Middle frontal gyrus (tissue), 1 donor: ENCODE data around the gene SCAPER.
"Not testable (repeated sequence)": the region's sequence is repeated elsewhere in the genome, so short reads cannot be mapped to it uniquely, and the experiment has no call there.

Experiments used
- DNase-seq: peaks from one replicate; pipeline ENCODE4 v3.0.0-alpha.2; 2015; ENCODE audit warnings: low spot score; ENCODE audit errors: extremely low spot score

Gene SCAPER

GRCh38 chr15:76776969-76777368 lies 128.2 kb downstream of the SCAPER start:
- DNase-seq, result no peak

- DNase-seq, result no peak
These were observed 128.7 kb downstream of the SCAPER start for GRCh38 chr15:76776480-76776879.

DNA sequence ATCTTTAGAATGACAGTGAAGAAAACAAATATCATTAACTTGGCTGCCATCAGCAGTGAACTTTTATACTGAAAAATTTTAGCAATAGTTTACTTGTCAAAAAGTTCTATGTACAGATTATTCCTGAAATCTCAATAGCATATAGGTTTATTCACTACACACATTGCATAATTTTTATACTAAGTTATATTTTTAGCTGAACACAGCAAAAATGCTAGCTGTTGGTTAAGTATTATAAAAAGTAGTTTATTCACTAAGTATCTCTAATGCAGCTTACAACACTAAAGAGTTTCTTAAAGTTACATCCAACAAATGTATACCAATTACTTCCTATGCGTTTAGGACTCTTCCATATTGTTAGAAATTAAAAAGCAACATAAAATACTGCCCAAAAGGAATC lies 131.9 kb downstream of the SCAPER start:
- no peak for DNase-seq

DNA sequence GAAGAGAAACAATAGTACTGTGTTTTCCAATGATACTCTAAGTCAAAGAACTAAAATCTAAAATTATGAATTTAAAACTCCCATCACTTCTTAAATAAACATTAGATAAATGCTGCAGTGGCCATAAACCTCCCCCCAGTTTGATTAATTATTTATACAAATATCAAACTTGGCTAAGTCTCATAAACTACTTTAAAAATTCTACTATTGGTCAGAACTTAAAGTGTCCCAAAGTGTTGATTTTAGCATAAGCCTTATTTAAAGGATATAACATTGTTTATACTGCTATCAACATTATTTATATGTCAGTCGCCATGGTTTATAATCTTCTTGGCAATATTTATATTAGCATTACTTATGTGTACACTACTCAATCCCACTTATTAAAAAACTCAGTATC lies 132.4 kb downstream of the SCAPER start:
- DNase-seq, result no peak

DNA sequence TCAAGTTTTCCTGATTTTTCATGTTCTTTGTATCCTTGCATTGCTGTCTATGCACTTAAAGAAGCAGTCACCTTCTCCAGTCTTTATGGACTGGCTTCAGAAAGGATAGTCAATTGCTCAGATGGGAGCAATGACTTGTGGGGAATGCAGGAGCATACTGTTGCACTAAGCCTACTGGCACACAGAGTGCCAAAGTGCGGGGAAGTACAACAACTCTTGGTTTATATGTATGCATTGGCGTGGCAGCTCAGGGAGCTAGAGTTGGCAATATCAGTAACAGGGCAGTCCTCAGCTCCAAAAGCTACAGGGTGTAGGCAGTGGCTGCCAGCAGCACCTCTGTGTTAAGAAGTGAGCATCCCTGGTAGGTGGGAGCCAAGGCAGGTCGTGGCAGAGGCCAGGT lies 141.1 kb downstream of the SCAPER start:
- no peak for DNase-seq

GRCh38 chr15:76763554-76763953 lies 141.6 kb downstream of the SCAPER start:
- no peak for DNase-seq

GRCh38 chr15:76756381-76756780 lies 148.8 kb downstream of the SCAPER start:
- DNase-seq, result no peak

GRCh38 chr15:76753771-76754170 lies 151.4 kb downstream of the SCAPER start:
- DNase-seq, result no peak

GRCh38 chr15:76753131-76753530 lies 152.0 kb downstream of the SCAPER start:
- no peak for DNase-seq

GRCh38 chr15:76752549-76752948 lies 152.6 kb downstream of the SCAPER start:
- DNase-seq, result no peak

GRCh38 chr15:76737573-76737972 lies 167.6 kb downstream of the SCAPER start:
- DNase-seq, result no peak

- DNase-seq, result not testable (repeated sequence)
These were observed 172.8 kb downstream of the SCAPER start for GRCh38 chr15:76732321-76732720.

- no peak for DNase-seq
These were observed 174.9 kb downstream of the SCAPER start for GRCh38 chr15:76730262-76730661.

DNA sequence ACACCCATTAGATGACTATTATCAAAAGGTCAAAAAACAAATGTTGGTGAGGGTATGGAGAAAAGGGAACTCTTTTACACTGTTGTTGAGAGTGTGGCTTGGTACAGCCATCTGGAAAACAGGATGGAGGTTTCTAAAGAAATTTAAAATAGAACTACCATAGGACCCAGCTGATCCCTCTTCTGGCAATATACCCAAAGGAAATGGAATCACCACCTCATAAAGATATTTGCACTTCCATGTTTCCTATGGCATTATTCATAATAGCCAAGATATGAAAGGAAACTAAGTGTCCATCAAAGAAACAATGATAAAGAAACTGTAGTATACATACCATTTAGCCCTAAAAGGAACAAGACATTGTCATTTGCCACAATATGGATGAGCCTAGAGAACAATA lies 186.3 kb downstream of the SCAPER start:
- DNase-seq, result no peak

DNA sequence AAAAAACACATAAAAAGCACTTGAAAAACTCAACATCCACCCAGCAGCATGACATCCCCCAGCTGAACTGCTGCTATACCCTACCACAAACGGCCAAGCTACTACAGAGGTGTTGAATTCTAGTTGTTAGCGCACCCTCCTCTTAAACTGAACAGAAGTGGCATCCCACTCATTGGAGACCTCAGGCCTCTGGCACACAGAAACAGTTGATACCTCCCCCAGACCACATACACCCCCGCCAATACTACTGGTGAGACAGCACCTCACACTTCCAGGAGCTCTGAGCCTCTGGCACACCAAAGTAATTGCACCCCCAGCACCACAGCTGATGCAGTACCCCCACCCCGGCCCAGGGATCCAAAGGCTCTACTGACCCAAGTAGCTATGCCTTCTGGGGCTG lies 190.2 kb downstream of the SCAPER start:
- DNase-seq, result no peak

DNA sequence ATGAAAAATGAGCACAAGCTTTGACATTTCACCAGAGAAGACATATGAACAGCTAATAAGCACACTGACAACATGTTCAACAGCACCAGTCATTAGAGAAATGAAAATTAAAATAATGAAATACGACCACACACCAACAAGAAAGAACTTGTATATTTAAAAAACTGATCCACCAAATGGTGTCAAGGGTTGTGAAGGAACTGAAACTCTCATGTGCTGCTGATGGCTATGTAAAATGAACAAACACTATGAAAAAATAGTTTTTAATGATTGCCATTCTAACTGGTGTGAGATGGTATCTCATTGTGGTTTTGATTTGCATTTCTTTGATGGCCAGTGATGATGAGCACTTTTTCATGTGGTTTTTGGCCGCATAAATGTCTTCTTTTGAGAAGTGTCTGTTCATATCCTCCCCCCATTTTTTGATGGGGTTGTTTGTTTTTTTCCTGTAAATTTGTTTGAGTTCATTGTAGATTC lies 193.8 kb downstream of the SCAPER start:
- no peak for DNase-seq

DNA sequence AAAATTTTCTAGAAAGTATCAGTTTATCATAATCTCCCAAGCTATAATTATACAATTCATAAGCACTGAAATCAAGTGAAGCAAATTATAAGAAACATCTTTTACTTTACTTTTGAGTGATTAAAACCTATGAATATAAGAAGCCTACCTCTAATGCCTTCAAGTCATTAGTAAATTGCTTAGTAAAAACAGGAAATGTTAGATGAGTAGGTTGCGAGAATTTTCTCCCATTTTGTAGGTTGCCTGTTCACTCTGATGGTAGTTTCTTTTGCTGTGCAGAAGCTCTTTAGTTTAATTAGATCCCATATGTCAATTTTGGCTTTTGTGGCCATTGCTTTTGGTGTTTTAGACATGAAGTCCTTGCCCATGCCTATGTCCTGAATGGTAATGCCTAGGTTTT lies 201.1 kb downstream of the SCAPER start:
- not testable (repeated sequence) for DNase-seq

- DNase-seq, result no peak
These were observed 208.3 kb downstream of the SCAPER start for GRCh38 chr15:76696840-76697239.

- DNase-seq, result not testable (repeated sequence)
These were observed 212.6 kb downstream of the SCAPER start for GRCh38 chr15:76692546-76692945.

GRCh38 chr15:76687592-76687991 lies 217.5 kb downstream of the SCAPER start:
- DNase-seq, result not testable (repeated sequence)

- no peak for DNase-seq
These were observed 221.1 kb downstream of the SCAPER start for GRCh38 chr15:76684002-76684401.

DNA sequence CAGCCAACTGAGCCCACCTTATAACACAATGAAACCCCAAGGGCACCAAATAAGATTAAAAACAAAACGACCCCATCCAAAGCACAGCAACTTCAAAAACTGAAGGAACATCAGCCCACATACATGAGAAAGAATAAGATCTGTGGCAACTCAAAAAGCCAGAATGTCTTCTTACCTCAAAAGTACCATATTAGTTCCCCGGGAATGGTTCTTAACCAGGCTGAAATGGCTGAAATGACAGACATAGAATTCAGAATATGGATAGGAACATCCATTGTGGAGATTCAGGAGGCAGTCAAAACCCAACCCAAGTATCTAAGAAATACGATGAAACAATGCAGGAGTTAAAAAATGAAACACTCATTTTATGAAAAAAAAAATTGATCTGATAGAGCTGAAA lies 222.3 kb downstream of the SCAPER start:
- DNase-seq, result no peak

DNA sequence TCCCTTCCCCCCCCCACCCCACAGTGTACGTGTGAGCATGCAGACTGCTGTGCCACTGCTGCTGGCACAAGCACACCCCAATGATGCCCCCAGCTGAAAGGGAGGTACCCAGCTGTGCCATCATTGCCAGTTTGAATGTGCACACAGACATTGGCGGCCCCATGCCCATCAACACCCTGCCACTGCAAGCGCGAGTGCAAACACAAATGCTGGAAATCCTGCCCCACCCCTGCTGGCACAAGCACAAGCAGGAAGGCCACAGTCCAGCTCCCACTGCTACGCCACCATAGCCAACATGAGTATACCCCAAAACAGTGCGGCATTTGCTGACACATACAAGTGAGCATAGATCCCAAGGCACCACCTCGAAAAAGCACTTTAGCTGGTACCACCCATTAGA lies 222.9 kb downstream of the SCAPER start:
- DNase-seq, result no peak

DNA sequence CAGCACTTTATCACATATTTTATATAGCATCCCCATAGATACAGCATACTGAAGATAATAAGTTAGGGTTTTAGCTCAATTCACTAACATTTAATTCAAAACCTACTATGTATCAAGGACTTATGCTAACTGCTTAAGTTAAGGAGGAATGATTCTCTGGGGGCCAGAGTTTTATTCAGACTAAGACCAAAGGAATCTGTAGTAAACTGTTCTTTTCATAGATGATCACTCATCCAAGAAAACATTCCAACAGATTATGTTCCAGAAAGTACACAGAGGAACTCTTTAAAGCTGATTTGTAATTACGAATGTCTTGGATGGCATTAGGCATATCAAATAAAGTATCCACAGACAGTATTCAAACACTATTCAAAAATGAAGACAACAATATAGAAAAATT lies 226.4 kb downstream of the SCAPER start:
- no peak for DNase-seq
